Measurements from ENCODE around the gene MEIOB. TPM values are rescaled to one million over a fixed set of nuclear protein-coding genes. Genes with fewer than 3 reads are reported as not detected.

The MEIOB gene
- total RNA-seq, 1 experiment from 2014 or later, result 1.4 TPM

DNA sequence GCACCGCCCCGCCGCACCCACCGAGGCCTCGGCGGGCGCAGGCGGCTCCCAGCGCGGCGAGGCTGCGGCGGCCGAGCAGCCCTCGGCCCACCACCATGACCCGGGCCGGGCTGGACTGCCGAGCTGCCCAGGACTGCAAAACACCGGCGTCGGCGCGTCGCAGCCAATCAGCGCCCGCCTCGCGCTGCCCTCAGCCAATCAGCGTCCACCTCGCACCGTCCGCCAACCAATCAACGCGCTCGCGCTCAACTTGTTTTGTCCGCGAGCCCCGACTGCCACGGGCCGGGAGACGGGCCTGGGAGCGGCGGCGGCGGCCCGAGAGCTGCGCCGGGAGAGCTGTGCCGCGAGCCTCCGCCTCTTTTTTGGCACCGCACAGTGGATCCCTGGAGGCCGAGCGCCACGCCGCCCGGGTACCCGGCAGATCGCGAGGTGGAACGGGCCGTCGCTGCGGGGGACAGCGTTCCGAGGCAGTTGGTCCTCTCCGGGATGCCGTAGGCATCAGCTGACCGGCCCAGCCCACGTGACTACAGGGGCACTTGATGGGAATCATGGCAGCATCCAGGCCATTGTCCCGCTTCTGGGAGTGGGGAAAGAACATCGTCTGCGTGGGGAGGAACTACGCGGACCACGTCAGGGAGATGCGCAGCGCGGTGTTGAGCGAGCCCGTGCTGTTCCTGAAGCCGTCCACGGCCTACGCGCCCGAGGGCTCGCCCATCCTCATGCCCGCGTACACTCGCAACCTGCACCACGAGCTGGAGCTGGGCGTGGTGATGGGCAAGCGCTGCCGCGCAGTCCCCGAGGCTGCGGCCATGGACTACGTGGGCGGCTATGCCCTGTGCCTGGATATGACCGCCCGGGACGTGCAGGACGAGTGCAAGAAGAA is 45.0 kb downstream of the MEIOB start, which contains the start of the genes FAHD1 and HAGH (continued):
- TF ChIP-seq, protein P1, sequence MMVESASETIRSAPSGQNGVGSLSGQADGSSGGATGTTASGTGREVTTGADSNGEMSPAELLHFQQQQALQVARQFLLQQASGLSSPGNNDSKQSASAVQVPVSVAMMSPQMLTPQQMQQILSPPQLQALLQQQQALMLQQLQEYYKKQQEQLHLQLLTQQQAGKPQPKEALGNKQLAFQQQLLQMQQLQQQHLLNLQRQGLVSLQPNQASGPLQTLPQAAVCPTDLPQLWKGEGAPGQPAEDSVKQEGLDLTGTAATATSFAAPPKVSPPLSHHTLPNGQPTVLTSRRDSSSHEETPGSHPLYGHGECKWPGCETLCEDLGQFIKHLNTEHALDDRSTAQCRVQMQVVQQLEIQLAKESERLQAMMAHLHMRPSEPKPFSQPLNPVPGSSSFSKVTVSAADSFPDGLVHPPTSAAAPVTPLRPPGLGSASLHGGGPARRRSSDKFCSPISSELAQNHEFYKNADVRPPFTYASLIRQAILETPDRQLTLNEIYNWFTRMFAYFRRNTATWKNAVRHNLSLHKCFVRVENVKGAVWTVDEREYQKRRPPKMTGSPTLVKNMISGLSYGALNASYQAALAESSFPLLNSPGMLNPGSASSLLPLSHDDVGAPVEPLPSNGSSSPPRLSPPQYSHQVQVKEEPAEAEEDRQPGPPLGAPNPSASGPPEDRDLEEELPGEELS (CRISPR knock-in tag; IDR thresholded peaks at IDR 0.05), result peak; percentile 87
- TF ChIP-seq SP1 (CRISPR knock-in tag; conservative IDR thresholded peaks at IDR 0.05) (peak; percentile 56; the same call in 1 of the 2 replicates), NR2C2 (CRISPR knock-in tag; IDR thresholded peaks at IDR 0.05) (no peak), ZNF423 (CRISPR knock-in tag; IDR thresholded peaks at IDR 0.05) (no peak), PRRX2 (CRISPR knock-in tag; IDR thresholded peaks at IDR 0.05) (no peak), NFATC4 (CRISPR knock-in tag; IDR thresholded peaks at IDR 0.05) (no peak), OVOL2 (CRISPR knock-in tag; IDR thresholded peaks at IDR 0.05; ENCODE audit: borderline replicate concordance) (no peak), MYBL2 (CRISPR knock-in tag; IDR thresholded peaks at IDR 0.05) (peak; percentile 91; the same call in 1 of the 2 replicates), ZNF219 (CRISPR knock-in tag; IDR thresholded peaks at IDR 0.05; ENCODE audit: borderline replicate concordance) (peak; percentile 68; the same call in 1 of the 2 replicates), HMGA2 (CRISPR knock-in tag; IDR thresholded peaks at IDR 0.05) (no peak), NR3C1 (CRISPR knock-in tag; conservative IDR thresholded peaks at IDR 0.05; ENCODE audit: low read depth) (no peak), EMX1 (CRISPR knock-in tag; IDR thresholded peaks at IDR 0.05) (no peak), FOXJ3 (CRISPR knock-in tag; IDR thresholded peaks at IDR 0.05; ENCODE audit: borderline replicate concordance) (no peak), JUN (CRISPR knock-in tag; IDR thresholded peaks at IDR 0.05) (no peak), TEAD1 (CRISPR knock-in tag; IDR thresholded peaks at IDR 0.05) (peak; percentile 75; the same call in 1 of the 2 replicates)
- TF ChIP-seq, protein P2, sequence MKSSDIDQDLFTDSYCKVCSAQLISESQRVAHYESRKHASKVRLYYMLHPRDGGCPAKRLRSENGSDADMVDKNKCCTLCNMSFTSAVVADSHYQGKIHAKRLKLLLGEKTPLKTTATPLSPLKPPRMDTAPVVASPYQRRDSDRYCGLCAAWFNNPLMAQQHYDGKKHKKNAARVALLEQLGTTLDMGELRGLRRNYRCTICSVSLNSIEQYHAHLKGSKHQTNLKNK (CRISPR knock-in tag; IDR thresholded peaks at IDR 0.05), result no peak
- TF ChIP-seq, protein P3, sequence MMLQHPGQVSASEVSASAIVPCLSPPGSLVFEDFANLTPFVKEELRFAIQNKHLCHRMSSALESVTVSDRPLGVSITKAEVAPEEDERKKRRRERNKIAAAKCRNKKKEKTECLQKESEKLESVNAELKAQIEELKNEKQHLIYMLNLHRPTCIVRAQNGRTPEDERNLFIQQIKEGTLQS (CRISPR knock-in tag; conservative IDR thresholded peaks at IDR 0.05), result no peak
- TF ChIP-seq, protein P4, sequence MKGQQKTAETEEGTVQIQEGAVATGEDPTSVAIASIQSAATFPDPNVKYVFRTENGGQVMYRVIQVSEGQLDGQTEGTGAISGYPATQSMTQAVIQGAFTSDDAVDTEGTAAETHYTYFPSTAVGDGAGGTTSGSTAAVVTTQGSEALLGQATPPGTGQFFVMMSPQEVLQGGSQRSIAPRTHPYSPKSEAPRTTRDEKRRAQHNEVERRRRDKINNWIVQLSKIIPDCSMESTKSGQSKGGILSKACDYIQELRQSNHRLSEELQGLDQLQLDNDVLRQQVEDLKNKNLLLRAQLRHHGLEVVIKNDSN (CRISPR knock-in tag; IDR thresholded peaks at IDR 0.05), result peak; percentile 100
- TF ChIP-seq, protein P5, sequence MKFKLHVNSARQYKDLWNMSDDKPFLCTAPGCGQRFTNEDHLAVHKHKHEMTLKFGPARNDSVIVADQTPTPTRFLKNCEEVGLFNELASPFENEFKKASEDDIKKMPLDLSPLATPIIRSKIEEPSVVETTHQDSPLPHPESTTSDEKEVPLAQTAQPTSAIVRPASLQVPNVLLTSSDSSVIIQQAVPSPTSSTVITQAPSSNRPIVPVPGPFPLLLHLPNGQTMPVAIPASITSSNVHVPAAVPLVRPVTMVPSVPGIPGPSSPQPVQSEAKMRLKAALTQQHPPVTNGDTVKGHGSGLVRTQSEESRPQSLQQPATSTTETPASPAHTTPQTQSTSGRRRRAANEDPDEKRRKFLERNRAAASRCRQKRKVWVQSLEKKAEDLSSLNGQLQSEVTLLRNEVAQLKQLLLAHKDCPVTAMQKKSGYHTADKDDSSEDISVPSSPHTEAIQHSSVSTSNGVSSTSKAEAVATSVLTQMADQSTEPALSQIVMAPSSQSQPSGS (CRISPR knock-in tag; IDR thresholded peaks at IDR 0.05; ENCODE audit: borderline replicate concordance, low read depth), result no peak
- TF ChIP-seq, protein P6, sequence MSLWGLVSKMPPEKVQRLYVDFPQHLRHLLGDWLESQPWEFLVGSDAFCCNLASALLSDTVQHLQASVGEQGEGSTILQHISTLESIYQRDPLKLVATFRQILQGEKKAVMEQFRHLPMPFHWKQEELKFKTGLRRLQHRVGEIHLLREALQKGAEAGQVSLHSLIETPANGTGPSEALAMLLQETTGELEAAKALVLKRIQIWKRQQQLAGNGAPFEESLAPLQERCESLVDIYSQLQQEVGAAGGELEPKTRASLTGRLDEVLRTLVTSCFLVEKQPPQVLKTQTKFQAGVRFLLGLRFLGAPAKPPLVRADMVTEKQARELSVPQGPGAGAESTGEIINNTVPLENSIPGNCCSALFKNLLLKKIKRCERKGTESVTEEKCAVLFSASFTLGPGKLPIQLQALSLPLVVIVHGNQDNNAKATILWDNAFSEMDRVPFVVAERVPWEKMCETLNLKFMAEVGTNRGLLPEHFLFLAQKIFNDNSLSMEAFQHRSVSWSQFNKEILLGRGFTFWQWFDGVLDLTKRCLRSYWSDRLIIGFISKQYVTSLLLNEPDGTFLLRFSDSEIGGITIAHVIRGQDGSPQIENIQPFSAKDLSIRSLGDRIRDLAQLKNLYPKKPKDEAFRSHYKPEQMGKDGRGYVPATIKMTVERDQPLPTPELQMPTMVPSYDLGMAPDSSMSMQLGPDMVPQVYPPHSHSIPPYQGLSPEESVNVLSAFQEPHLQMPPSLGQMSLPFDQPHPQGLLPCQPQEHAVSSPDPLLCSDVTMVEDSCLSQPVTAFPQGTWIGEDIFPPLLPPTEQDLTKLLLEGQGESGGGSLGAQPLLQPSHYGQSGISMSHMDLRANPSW (CRISPR knock-in tag; conservative IDR thresholded peaks at IDR 0.05; ENCODE audit: low read depth), result no peak
- TF ChIP-seq, protein P7, sequence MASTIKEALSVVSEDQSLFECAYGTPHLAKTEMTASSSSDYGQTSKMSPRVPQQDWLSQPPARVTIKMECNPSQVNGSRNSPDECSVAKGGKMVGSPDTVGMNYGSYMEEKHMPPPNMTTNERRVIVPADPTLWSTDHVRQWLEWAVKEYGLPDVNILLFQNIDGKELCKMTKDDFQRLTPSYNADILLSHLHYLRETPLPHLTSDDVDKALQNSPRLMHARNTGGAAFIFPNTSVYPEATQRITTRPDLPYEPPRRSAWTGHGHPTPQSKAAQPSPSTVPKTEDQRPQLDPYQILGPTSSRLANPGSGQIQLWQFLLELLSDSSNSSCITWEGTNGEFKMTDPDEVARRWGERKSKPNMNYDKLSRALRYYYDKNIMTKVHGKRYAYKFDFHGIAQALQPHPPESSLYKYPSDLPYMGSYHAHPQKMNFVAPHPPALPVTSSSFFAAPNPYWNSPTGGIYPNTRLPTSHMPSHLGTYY (CRISPR knock-in tag; IDR thresholded peaks at IDR 0.05), result no peak
- TF ChIP-seq, protein P8, sequence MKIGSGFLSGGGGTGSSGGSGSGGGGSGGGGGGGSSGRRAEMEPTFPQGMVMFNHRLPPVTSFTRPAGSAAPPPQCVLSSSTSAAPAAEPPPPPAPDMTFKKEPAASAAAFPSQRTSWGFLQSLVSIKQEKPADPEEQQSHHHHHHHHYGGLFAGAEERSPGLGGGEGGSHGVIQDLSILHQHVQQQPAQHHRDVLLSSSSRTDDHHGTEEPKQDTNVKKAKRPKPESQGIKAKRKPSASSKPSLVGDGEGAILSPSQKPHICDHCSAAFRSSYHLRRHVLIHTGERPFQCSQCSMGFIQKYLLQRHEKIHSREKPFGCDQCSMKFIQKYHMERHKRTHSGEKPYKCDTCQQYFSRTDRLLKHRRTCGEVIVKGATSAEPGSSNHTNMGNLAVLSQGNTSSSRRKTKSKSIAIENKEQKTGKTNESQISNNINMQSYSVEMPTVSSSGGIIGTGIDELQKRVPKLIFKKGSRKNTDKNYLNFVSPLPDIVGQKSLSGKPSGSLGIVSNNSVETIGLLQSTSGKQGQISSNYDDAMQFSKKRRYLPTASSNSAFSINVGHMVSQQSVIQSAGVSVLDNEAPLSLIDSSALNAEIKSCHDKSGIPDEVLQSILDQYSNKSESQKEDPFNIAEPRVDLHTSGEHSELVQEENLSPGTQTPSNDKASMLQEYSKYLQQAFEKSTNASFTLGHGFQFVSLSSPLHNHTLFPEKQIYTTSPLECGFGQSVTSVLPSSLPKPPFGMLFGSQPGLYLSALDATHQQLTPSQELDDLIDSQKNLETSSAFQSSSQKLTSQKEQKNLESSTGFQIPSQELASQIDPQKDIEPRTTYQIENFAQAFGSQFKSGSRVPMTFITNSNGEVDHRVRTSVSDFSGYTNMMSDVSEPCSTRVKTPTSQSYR (CRISPR knock-in tag; IDR thresholded peaks at IDR 0.05), result peak; percentile 69; the same call in 1 of the 2 replicates
